HG02588 (cell line): ENCODE data around the gene NECAB2.

Source experiments
- ATAC-seq: cut with Tn5 transposase; IDR thresholded peaks from one replicate; pipeline ENCODE4 v1.9.1; 2021; ENCODE audit warnings: mild to moderate bottlenecking, moderate library complexity; ENCODE audit not compliant: unreplicated experiment

The NECAB2 gene

DNA sequence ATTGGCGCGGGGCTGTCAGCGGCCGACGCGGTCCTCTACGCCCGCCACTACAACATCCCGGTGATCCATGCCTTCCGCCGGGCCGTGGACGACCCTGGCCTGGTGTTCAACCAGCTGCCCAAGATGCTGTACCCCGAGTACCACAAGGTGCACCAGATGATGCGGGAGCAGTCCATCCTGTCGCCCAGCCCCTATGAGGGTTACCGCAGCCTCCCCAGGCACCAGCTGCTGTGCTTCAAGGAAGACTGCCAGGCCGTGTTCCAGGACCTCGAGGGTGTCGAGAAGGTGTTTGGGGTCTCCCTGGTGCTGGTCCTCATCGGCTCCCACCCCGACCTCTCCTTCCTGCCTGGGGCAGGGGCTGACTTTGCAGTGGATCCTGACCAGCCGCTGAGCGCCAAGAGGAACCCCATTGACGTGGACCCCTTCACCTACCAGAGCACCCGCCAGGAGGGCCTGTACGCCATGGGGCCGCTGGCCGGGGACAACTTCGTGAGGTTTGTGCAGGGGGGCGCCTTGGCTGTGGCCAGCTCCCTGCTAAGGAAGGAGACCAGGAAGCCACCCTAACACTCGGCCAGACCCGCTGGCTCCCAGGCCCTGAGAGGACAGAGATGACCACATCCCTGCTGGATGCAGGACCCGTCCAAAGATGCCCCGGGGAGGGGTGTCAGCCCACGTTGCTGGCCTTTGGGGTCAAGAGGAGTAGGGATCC, 2.4 kb upstream of the NECAB2 start:
- ATAC-seq: no peak

DNA sequence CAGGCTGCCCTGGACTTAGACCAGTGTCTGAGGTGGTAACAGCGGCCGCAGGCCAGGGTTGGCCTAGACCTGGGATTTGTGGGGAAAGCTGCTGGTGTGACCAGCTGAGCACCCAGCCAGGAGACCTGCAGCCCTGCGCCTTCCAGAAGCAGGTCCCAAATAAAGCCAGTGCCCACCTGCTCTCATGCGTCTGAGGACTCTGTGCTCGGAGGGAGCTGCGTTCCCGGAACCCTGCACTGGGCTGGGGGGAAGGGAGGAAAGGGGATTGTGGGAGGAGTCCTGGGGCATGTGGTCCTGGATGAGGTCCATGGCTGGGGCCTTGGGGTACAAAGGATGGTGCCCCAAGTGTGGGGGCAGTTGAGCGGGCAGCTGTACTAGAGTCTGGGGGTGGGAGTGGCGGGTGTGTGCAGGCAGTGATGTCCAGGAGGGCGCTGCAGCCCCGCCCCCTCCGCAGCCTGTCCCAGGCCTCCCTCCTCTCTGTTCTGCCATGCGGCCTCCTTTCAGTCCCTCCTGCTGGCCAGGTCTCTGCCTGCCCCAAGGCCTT, 1.8 kb upstream of the NECAB2 start:
- ATAC-seq: no peak

DNA sequence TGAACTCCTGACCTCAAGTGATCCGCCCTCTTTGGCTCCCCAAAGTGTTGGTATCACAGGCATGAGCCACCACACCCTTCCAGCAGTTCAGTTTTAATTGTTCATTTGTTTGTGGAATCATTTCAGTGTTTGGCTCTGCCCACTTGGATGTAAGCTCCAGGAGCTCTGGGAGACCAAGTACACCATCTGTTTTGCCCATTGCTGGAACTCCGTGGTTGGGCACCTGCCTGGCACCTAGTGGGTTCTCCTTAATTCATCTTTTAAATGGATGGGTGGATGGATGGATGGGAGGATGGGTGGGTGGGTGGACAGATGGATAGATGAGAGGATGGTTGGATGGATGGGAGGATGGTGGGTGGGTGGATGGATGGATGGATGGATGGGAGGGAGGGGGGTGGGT, 953 bp upstream of the NECAB2 start:
- no peak for ATAC-seq

DNA sequence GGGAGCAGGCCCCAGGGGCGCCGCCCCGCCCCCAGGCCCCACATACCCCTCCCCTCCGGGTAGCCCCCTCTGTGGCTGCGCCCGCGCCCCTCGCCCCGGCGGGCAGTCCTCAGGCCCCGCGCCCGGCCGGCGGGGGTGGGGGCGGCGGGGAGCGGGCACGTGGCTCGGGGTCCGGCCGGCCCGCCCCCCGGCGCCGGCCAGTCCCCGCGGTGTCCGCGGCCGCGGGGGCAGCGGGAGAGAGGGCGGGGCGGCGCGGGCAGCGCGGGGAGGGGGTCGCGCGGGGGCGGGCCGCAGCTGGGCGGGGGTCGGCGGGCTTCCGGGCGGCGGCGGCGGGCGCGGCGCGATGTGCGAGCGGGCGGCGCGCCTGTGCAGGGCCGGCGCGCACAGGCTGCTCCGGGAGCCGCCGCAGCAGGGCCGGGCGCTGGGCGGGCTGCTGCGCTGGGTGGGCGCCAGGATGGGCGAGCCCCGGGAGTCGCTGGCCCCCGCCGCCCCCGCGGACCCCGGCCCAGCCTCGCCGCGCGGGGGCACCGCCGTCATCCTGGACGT, 335 bp downstream of the NECAB2 start:
- ATAC-seq: no peak

DNA sequence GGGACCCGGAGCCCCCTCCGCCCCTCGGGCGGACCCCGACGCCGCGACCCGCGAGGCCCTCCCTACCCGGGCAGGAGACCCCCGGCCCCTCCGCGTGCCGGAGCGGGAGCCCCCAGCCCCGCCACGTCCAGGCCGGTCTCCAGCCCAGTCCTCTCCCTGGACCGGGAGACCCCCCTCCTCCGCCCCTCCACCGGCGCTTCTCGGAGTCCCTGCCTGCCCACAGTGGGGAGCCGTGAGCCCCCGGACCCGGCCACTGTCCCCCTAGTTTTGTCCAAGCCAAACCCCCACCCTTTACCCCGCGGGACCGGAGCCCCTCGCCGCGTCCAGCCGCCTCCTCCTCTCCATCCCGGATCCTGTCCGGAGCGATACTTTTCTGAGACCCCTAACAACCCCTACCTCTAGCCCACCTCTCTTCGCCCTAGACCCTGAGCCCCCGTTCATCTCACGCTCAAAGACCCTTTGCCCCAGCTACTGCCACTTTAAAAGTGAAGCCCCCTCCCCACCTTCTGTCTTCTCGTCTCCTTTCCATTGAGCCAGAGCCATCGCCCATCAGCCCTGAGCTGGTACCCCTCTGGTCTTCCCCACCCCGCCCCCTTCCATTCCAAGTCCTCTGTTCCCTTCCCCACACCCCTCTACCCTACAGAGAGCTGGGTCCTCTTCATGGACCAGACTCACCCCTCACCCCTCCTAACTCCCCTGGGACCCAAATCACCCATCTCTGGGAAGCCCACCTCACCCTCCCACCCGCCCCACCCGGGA, 1.0 kb downstream of the NECAB2 start:
- ATAC-seq: no peak

DNA sequence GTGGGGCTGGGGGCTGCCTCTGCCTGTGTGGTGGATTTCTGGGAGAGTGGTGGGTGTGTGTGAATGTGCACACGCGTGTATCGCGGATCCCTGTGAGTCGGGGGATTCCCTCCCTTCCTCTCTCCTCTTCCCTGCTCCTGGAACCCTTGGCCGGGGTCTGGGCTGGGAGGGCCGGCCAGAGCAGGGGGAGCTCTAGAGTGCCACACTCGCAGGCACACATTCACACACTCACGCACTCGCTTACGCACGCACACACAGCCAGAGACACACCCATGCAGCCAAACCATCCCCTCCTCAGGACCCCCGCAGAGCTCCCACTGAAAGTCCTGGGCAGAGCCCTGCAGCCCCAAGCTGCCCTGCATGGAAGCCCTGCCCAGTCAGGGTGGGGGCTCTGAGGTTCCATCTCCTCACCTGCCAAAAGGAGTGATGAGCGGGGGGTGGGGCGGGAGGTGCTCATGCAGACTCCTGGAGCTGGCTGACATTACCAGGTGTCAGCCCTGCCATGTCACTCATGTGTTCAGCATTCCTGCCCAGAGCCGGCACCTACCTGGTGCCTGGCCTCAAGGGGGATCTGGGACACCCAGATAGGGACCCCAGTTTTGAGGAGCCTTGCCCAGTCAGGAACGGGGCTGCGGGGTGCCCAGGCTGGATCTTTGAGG, 1.9 kb downstream of the NECAB2 start:
- ATAC-seq: no peak

DNA sequence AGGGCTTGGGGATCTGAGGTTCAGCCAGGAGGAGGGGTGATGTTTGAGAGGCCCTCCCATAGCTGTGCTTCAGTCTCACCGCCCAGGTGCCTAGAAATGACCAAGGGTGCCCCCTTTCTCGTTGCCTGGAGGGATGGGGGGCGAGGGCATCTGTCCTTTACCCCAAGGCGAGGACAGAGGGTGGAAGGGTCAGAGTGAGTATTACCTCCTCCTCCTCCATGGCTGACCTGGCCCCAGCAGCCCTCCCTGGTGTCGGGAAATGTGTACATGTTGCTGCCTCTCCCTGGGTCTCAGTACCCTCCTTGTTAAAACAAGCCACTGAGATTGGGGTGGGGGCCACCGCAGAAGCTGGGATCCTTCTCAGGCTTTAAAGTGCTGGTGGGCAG, 2.4 kb downstream of the NECAB2 start:
- no peak for ATAC-seq

DNA sequence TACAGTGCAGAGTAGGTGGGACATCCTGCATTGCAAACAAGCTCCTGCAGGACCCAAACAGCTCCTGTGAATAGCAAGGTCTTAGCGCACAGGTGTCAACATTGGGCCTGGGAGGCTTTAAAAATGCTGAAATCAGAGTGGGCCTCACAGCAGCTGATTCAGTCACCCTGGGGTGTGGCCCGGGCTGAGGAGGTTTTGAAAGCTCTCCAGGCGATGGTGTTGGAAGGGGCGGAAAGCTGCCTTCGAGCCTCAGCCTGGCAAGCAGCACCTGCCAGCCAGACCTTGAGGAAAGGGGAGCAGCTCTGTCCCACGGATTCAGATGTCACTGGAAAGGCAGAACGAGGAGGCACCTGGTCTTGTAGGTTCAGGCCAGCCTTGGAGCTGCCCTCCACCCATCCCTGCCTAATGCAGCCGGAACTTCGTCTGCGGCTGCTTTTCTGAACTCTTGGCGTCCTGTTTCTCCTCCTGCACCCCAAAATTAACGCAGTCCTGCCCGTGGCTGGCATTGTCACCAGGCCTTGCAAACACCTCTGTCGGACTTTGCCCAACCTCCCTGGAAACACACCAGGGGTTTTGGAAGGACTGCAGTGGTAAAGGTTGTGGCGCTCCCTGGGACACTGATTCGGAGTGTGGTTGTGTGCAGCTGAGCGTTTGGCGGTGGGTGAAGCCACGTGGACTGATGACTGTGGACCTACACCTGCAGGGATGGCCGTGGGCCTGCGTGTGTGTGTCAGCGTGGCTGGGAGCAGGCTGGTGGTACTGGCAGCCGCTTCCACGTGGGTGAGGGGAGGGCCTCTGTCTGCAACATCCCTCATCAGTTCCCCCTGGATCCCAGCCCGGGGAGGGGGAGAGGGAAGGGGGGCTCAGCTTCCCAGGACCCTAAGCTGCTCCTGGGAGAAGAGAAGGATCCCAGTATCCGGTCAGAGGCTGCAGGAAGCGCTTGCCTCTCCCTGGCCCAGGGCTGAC, 3.4 kb downstream of the NECAB2 start:
- ATAC-seq: no peak

DNA sequence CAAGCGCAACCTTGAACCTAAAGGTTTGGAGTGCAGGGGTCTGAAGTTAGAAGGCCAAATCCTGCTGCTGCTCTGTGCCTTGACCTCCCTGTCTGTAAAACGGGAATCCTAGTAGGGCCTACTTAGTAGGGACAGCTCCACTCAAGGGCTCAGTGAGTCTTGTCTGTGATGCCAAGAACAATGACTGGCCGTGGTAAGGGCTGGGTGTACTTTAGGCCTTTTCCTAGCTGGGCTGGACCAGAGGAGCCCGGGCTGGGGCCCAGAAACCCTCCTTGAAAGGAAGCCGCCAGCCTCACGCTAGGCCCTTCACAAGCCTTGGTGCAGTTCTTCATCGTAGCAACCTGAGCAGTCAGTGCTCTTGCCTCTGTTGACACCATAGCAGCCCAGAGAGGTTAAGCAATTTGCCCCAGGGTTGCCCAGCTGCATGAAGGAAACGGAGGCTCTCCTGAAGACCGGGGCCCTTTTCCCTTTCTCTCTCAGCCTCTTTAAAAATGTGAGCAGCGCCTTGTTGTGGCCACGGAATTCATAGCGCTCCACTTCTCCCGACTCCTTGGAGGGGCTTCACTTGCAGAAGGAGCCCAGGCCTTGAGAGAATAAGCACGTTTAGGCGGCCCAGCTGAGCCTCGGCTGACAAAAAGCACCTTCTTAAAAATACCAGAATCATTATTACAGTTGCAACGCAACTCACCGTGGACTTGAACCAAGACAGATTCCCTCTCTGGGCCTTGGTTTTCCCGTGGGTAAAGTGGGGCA, 4.4 kb downstream of the NECAB2 start:
- no peak for ATAC-seq

DNA sequence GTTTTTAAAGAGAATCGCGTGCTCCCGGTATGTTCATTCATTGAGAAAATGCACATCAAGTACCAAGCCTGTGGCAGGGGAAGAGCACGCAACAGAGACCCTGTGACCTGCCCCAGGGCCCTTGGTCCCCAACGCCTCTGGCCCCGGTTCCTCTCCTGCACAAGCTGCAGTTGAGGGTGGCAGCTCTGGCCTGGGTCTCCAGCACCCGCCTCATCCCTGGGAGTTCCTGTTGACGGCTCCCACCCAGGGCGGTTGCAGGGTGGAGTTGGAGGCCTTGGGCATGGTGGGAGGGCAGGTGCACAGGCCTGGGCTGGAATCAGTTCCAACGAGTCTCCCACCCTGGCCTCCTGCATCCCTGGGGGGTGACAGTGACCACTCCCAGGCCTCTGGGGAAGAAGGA, 5.0 kb downstream of the NECAB2 start:
- ATAC-seq: no peak

DNA sequence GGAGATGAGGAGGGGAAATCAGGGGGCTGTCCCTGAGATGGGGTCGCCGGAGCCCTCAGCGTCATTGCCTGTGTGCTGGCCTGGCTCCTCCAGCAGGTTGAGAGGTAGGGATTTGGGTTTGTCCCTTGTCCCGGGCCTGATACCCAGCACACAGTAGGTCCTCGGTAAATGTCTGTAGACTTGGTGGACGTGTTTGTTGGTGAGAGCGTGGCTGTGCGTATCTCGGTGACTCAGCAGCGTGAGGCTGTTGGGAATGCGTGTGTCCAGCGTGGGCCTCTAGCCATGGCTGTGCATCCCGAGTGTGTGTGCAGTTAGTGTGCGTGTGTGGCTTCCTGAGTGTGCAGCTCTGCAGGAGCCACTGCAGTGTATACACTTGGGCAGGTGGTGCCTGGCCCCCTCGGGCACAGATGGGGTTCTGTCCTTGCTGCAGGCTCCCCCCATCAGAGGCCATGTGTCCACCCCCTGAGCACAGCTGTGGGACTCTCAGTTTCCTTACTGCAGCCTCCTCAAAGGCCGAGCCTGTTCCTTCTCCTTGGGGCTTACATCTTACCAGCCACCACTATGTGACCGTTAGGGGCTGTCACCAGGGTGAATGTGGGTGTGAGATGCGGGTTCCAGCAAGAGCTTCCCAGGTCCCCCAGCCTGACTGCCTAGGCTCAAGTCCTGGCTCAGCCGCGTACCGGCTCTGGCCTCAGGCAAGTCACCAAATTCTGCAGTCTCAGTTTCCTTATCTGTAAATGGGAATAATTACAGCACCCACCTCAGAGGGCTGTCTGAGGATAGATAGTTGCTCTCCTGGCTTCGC, 5.7 kb downstream of the NECAB2 start:
- no peak for ATAC-seq

DNA sequence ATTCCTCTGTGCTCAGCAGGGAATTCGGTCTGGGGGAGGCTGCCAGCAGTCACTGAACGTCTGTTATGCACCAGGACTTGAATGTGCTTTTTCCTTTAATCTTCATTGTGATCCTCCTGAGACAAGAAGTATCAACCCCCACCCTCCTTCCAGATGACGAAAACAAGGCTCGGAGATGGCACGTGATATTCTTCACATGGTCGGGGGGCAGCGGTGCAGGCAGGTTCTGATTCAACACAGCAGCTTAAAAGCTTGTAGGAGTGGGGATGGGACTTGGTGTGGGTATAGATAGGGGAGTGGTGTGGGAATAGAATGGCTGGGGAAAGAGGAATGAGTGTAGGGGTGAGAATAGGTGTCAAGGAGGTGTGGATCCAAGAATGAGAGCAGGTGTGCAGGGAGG, 6.4 kb downstream of the NECAB2 start:
- ATAC-seq: no peak

DNA sequence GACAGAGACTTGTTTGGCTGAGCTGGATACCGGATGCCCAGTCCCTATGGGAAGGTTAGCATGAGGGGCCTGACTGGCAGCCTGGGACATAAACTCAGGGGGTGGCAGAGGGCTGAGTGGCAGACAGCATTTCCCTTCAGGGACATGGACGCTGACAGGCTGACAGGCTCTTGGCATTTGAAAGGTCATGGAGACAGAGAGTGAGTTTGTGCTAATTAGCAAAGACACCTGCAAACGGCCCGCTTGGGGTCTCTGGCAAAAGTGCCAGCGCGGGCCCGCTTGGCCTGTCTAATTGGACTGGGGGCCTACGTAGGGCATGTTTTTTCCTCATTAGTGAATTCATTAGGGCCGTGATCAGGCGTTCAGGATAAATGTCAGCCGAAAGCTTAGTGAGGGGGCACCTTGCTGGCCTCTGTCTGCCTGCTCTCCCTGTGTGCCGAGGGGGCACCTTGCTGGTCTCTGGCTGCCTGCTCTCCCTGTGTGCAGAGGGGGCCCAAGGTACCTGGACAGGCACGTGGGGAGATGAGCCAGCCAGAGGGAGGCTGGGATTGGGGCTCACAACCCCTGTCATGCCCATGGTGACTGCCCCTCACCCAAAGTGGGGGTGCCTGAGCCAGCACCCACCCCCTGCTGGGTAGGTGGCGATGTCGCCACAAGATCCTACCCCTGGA, 7.7 kb downstream of the NECAB2 start:
- no peak for ATAC-seq

DNA sequence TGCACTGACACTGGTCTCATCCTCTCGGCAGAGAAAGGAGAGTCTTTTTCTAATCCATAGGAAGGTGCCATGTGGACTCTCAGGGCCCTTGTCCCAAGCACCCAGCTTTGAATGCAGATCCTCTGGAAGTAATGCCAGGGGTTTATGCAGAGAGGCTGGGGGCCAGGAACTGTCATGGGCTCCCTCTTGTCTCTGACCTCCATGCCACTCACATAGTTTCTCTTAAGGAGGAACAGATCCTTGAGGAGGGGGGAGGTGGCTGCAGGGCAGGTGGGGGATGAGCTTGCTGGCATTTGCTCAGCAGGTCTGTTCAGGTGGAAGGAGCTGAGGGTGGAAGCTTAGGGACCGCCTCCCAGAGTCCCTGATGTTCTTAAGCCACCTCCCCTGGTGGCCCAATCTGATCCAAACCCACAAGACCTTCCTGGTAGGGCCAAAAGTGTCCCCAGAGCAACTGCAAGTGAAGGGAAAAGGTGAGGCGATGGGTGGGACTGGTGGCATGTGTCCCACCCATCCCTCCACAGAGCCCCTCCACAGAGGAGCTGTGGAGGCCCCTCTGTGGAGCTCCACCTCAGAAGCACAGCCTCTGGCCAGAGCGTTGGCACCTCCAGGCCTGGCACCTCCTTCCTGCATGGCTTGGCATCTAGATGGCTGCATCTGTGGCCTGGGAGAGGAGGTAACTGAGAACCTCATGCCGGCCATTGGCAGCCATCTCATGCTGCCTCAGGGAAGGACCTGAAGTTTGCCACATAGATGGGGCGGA, 9.2 kb downstream of the NECAB2 start:
- ATAC-seq: no peak

DNA sequence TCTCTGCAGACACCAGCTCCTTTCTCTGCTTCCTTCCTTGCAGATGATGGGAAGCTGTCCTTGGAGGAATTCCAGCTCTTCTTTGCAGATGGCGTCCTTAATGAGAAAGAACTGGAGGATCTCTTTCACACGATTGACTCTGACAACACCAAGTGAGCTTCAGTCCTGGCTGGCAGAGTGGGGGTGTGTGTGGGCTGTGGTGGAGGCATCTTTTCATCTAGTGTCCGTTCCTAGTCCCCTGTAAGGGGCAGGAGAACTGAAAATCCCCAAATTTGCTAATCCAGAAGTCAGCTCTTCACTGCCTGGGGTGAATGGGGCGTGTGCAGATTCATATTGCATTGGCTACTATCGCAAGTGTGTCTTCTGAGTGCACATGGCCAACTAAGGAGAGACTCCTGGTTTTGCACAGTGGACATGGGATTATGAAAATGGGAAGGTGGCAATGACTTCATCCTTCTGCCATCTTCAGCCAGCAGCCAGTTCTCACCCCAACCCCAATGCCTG, 10.4 kb downstream of the NECAB2 start:
- ATAC-seq: no peak

DNA sequence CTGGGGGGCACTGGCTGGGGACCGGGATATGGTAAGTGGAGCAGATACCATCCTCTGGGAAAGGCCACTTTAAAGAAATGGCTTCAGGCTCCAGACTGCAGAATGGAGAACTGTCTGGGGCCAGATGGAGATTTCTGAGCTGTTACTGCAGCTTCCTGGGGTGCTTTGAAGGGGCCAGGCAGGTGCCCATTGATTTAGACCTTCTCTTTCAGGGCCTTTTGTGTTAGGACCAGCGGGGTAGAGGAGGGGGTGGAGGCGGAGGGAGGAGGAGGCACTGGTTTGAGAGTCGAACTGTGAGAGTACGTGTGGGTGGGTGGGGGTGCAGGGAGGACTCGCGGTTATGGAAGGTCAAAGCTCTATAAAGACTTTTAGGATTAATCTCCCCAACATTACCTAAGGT, 11.4 kb downstream of the NECAB2 start:
- ATAC-seq: no peak

DNA sequence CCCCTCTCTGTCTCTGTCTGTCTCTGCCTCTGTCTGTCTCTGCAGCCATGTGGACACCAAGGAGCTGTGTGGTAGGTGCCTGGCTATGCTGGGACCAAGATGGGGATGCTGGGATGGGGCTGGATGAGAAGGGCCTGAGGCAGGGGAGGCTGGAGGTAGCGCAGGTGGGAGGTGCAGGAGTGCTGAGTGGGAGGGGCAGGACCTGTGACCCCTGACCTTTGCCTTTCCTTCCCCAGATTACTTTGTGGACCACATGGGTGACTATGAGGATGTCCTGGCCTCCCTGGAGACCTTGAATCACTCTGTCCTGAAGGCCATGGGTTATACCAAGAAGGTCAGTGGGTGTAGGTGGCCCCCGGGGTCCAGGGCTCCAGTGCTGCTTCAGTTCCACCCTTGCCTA, 12.8 kb downstream of the NECAB2 start:
- no peak for ATAC-seq
